ENCODE data around the gene NIF3L1. TPM values are rescaled to one million over a fixed set of nuclear protein-coding genes. Genes with fewer than 3 reads are reported as not detected.

The NIF3L1 gene
- total and polyA plus RNA-seq, 2 of the 13 experiments (the other 11 are each of a cell fraction or from before 2014, with no cell fraction given) = 67.9 to 75.2 TPM

- no peak; the same call in 1 of the 2 replicates for TF ChIP-seq CENPBD1 (CRISPR knock-in tag; IDR thresholded peaks at IDR 0.05; ENCODE audit: borderline replicate concordance, low read depth)
- peak; percentile 82 for TF ChIP-seq JUND (CRISPR knock-in tag; IDR thresholded peaks at IDR 0.05)
- no peak for TF ChIP-seq ZNF292 (CRISPR knock-in tag; IDR thresholded peaks at IDR 0.05; ENCODE audit: borderline replicate concordance, low read depth)
- TF ChIP-seq, protein P1, sequence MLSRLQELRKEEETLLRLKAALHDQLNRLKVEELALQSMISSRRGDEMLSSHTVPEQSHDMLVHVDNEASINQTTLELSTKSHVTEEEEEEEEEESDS (CRISPR knock-in tag; IDR thresholded peaks at IDR 0.05; ENCODE audit: borderline replicate concordance) = peak; percentile 42; the same call in 1 of the 2 replicates
- TF ChIP-seq FOXK2 (IDR thresholded peaks at IDR 0.05) = peak; percentile 48; the same call in 1 of the 2 replicates
- peak; percentile 94 for TF ChIP-seq SATB2 (CRISPR knock-in tag; IDR thresholded peaks at IDR 0.05)
- TF ChIP-seq NRL (CRISPR knock-in tag; IDR thresholded peaks at IDR 0.05; ENCODE audit: borderline replicate concordance) = peak; percentile 98
- TF ChIP-seq, protein P2, sequence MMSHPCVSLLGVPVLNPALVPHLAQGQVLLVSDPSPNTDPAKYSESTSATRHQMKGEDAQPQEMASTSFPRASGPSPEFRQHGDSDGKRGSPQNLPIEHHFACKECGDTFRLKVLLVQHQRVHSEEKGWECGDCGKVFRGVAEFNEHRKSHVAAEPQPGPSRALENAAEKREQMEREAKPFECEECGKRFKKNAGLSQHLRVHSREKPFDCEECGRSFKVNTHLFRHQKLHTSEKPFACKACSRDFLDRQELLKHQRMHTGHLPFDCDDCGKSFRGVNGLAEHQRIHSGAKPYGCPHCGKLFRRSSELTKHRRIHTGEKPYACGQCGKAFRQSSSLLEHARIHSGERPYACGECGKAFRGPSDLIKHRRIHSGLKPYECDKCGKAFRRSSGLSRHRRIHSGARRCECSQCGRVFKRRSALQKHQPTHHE (CRISPR knock-in tag; IDR thresholded peaks at IDR 0.05; ENCODE audit: borderline replicate concordance) = peak; percentile 96
- no peak; the same call in 1 of the 2 replicates for TF ChIP-seq ETV6 (CRISPR knock-in tag; conservative IDR thresholded peaks at IDR 0.05)
- TF ChIP-seq NFE2L1 (CRISPR knock-in tag; IDR thresholded peaks at IDR 0.05; ENCODE audit: borderline replicate concordance) = peak; percentile 61; the same call in 1 of the 2 replicates
- peak; percentile 68 for TF ChIP-seq HIC2 (CRISPR knock-in tag; IDR thresholded peaks at IDR 0.05; ENCODE audit: low read depth)
- TF ChIP-seq, protein P3, sequence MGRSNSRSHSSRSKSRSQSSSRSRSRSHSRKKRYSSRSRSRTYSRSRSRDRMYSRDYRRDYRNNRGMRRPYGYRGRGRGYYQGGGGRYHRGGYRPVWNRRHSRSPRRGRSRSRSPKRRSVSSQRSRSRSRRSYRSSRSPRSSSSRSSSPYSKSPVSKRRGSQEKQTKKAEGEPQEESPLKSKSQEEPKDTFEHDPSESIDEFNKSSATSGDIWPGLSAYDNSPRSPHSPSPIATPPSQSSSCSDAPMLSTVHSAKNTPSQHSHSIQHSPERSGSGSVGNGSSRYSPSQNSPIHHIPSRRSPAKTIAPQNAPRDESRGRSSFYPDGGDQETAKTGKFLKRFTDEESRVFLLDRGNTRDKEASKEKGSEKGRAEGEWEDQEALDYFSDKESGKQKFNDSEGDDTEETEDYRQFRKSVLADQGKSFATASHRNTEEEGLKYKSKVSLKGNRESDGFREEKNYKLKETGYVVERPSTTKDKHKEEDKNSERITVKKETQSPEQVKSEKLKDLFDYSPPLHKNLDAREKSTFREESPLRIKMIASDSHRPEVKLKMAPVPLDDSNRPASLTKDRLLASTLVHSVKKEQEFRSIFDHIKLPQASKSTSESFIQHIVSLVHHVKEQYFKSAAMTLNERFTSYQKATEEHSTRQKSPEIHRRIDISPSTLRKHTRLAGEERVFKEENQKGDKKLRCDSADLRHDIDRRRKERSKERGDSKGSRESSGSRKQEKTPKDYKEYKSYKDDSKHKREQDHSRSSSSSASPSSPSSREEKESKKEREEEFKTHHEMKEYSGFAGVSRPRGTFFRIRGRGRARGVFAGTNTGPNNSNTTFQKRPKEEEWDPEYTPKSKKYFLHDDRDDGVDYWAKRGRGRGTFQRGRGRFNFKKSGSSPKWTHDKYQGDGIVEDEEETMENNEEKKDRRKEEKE (IDR thresholded peaks at IDR 0.05) = no peak
- peak; percentile 97; the same call in 1 of the 2 replicates for TF ChIP-seq MTA1 (CRISPR knock-in tag; IDR thresholded peaks at IDR 0.05; ENCODE audit: borderline replicate concordance)
- TF ChIP-seq ZNF274 (CRISPR knock-in tag; IDR thresholded peaks at IDR 0.05) = peak; percentile 93
- peak; percentile 66 for TF ChIP-seq GTF3A (CRISPR knock-in tag; conservative IDR thresholded peaks at IDR 0.05)
- peak; percentile 72; the same call in 1 of the 2 replicates for TF ChIP-seq GATAD2A (CRISPR knock-in tag; IDR thresholded peaks at IDR 0.05)
- peak; percentile 94 for TF ChIP-seq ZBTB20 (CRISPR knock-in tag; IDR thresholded peaks at IDR 0.05; ENCODE audit: borderline replicate concordance, low read depth)
- TF ChIP-seq ZBTB38 (CRISPR knock-in tag; IDR thresholded peaks at IDR 0.05) = peak; percentile 95
- TF ChIP-seq, protein P4, sequence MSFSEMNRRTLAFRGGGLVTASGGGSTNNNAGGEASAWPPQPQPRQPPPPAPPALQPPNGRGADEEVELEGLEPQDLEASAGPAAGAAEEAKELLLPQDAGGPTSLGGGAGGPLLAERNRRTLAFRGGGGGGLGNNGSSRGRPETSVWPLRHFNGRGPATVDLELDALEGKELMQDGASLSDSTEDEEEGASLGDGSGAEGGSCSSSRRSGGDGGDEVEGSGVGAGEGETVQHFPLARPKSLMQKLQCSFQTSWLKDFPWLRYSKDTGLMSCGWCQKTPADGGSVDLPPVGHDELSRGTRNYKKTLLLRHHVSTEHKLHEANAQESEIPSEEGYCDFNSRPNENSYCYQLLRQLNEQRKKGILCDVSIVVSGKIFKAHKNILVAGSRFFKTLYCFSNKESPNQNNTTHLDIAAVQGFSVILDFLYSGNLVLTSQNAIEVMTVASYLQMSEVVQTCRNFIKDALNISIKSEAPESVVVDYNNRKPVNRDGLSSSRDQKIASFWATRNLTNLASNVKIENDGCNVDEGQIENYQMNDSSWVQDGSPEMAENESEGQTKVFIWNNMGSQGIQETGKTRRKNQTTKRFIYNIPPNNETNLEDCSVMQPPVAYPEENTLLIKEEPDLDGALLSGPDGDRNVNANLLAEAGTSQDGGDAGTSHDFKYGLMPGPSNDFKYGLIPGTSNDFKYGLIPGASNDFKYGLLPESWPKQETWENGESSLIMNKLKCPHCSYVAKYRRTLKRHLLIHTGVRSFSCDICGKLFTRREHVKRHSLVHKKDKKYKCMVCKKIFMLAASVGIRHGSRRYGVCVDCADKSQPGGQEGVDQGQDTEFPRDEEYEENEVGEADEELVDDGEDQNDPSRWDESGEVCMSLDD (CRISPR knock-in tag; IDR thresholded peaks at IDR 0.05; ENCODE audit: borderline replicate concordance) = peak; percentile 73
Measured at GRCh38 chr2:200864176-200865034, 24.8 kb upstream of the NIF3L1 start, which contains the start of gene CLK1 (continued).
